Ovary (tissue), 9 donors: ENCODE data around the gene PAFAH2. TPM values are rescaled to one million over a fixed set of nuclear protein-coding genes. Genes with fewer than 3 reads are reported as not detected.

Experiments
- DNase-seq, 5 donors: peaks; one replicate each; pipeline ENCODE4 v3.0.0-alpha.2; 2019 to 2020
- H3K27ac ChIP-seq, 2 donors: fragments of 200-600 bp; one replicate each; pipeline versions ENCODE4 v1.5.1 to v1.8.0; 2019 to 2022
- H3K27me3 ChIP-seq: fragments of 200-600 bp; one replicate; pipeline ENCODE4 v1.8.0; 2022
- H3K36me3 ChIP-seq: fragments of 200-600 bp; sonication (generic); one replicate; pipeline ENCODE4 v1.5.1; 2019
- H3K4me1 ChIP-seq: one replicate; pipeline ENCODE4 v1.8.1; 2013; ENCODE audit warnings: mild to moderate bottlenecking, moderate library complexity; ENCODE audit not compliant: insufficient read depth
- H3K4me3 ChIP-seq: fragments of 200-600 bp; sonication (generic); one replicate; pipeline ENCODE4 v1.5.1; 2017
- H3K9me3 ChIP-seq, 2 donors: fragments of 200-600 bp in 1 of 2; sonication (generic) in 1 of 2; one replicate each; pipeline versions ENCODE4 v1.5.1 to v1.8.1; 2013 to 2019; ENCODE audit warnings: mild to moderate bottlenecking in 1 of 2, moderate library complexity in 1 of 2
- EP300 ChIP-seq: sonication (generic); formaldehyde crosslinking; IDR thresholded peaks from one replicate; pipeline ENCODE4 v1.6.1; 2017; ENCODE audit warnings: antibody characterized with exemption
- POLR2A ChIP-seq: fragments of 450-650 bp; IDR thresholded peaks from one replicate; pipeline ENCODE4 v1.6.1; 2017; ENCODE audit warnings: antibody characterized with exemption, mild to moderate bottlenecking, moderate library complexity
- WGBS, 3 donors: extraction: QIAGEN DNeasy Blood & Tissue Kit in 1 of 3; methylation state at CpG; one replicate each; pipeline versions ENCODE4 v1.1.5 to v1.1.7; 2013 to 2017; 5-methylcytosine and 5-hydroxymethylcytosine counted together
- intact Hi-C, 4 donors: fragments of 100-400 bp; cut with DNase I; formaldehyde crosslinking; loops; one replicate each; pipeline versions ENCODE4 v1.11.0 to v1.15.1; 2022 to 2023
- polyA plus RNA-seq, 2 donors: library from polyadenylated mRNA; stranded (reverse); fragments of 200-250 nt in 1 of 2; fragments of 350-450 nt in 1 of 2; fragmentation: Illumina TruSeq in 1 of 2; extraction: RNeasy Lipid Tissue Mini Kit (QIAGEN cat#74804) in 1 of 2; gene quantifications; one replicate each; pipeline ENCODE4 v1.2.3, GENCODE V29; 2013 to 2014
- total RNA-seq, 7 donors: library from RNA; depleted of rRNA in 2 of 7; stranded (reverse); fragments of >200 nt in 2 of 7; fragmentation: NEBNext Ultra II Directional in 3 of 7; extraction: Animal tissue kit (Norgen Biotek cat#: 25700) in 3 of 7; gene quantifications; one replicate each; pipeline versions ENCODE4 v1.1.0 to v1.2.4, GENCODE V29; 2016 to 2023
- TF ChIP-seq, protein P1 (sequence below), 3 donors: fragments of 450-650 bp in 2 of 3; fragments of 200-600 bp in 1 of 3; IDR thresholded peaks; one replicate each; pipeline versions ENCODE4 v1.5.1 to v1.8.0; 2016 to 2022; ENCODE audit warnings: antibody characterized with exemption in 3 of 3, mild to moderate bottlenecking in 1 of 3
- donor health status: DM: no; HTN: no; CAD: no; lungs with moderate emphysema.
- donor health status: DM: no; HTN: no; CAD: no.
- donor health status: Bipolar disorder and iron deficiency.
- donor health status: DM: yes; HTN: yes; CAD: no.
- donor health status: DM: no; HTN: no; CAD: no.
- donor health status: DM: yes; HTN: yes; CAD: no.

The PAFAH2 gene
- total and polyA plus RNA-seq, 9 donors, result 3.4 to 12.1 (median 6.1) TPM

DNA sequence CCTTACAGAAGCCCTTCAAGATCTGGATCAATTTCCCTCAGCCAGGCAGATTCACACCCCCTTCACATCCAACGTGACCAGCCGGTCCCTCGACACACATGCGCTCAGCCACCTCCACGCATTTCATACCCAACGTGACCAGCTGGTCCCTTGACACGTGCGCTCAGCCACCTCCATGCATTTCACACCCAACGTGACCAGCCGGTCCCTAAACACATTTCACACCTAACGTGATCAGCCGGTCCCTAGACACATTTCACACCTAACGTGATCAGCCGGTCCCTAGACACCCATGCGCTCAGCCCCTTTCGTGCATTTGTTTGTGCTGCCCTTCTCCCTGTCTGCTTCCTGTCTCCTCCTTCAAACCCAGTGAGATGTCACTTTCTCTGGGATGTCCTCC lies 8.8 kb upstream of the PAFAH2 start:
- no peaks in the 10 kb centered on the region for H3K9me3 ChIP-seq
- no peak overlapping the region for H3K4me3 ChIP-seq
- intact Hi-C loops, result loop anchor here in 1 of 4 donors (10.0 kb wide), 1 partner anchor 182 kb away; no protein-coding TSS in a partner anchor
- H3K4me1 ChIP-seq, result no peaks in the 10 kb centered on the region
- H3K27ac ChIP-seq, result no peak overlapping the region
- DNase-seq, result no peak
- TF ChIP-seq POLR2A (no peak), EP300 (no peak)
- TF ChIP-seq, protein P1, sequence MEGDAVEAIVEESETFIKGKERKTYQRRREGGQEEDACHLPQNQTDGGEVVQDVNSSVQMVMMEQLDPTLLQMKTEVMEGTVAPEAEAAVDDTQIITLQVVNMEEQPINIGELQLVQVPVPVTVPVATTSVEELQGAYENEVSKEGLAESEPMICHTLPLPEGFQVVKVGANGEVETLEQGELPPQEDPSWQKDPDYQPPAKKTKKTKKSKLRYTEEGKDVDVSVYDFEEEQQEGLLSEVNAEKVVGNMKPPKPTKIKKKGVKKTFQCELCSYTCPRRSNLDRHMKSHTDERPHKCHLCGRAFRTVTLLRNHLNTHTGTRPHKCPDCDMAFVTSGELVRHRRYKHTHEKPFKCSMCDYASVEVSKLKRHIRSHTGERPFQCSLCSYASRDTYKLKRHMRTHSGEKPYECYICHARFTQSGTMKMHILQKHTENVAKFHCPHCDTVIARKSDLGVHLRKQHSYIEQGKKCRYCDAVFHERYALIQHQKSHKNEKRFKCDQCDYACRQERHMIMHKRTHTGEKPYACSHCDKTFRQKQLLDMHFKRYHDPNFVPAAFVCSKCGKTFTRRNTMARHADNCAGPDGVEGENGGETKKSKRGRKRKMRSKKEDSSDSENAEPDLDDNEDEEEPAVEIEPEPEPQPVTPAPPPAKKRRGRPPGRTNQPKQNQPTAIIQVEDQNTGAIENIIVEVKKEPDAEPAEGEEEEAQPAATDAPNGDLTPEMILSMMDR (IDR thresholded peaks at IDR 0.05), result no peak
- H3K36me3 ChIP-seq, result no peaks in the 10 kb centered on the region
- WGBS, 3 donors, result 91 to 93% (median 92%) methylated on average over 16 of the region's 16 CpGs
- no peaks in the 10 kb centered on the region for H3K27me3 ChIP-seq

GRCh38 chr1:26005434-26006105 lies 7.7 kb upstream of the PAFAH2 start:
- no peak for DNase-seq
- Histone ChIP-seq H3K27ac (no peak overlapping the region), H3K27me3 (no peaks in the 10 kb centered on the region), H3K4me1 (no peaks in the 10 kb centered on the region), H3K36me3 (no peaks in the 10 kb centered on the region), H3K4me3 (no peak overlapping the region), H3K9me3 (no peaks in the 10 kb centered on the region)
- TF ChIP-seq EP300 (no peak), POLR2A (no peak)
- TF ChIP-seq, protein P1 (IDR thresholded peaks at IDR 0.05), result no peak
- intact Hi-C loops, result loop anchor here in 1 of 4 donors (10.0 kb wide), 1 partner anchor 181 kb away; no protein-coding TSS in a partner anchor
- WGBS, 3 donors, result 63 to 73% (median 65%) methylated on average over 4 of the region's 4 CpGs

- intact Hi-C loops, result loop anchor here in 1 of 4 donors (10.0 kb wide), 1 partner anchor 179 kb away; no protein-coding TSS in a partner anchor
- H3K27ac ChIP-seq, result no peak overlapping the region
- no peak for DNase-seq
- no peak overlapping the region for H3K4me3 ChIP-seq
- TF ChIP-seq POLR2A (no peak), EP300 (no peak)
- TF ChIP-seq, protein P1 (IDR thresholded peaks at IDR 0.05), result no peak
- H3K9me3 ChIP-seq, result no peaks in the 10 kb centered on the region
- 69 to 78% (median 75%) methylated on average over 2 of the region's 2 CpGs for WGBS, 3 donors
- H3K36me3 ChIP-seq, result no peaks in the 10 kb centered on the region
- no peaks in the 10 kb centered on the region for H3K4me1 ChIP-seq
- no peaks in the 10 kb centered on the region for H3K27me3 ChIP-seq
Observed at GRCh38 chr1:26003756-26004155, 5.9 kb upstream of the PAFAH2 start.

DNA sequence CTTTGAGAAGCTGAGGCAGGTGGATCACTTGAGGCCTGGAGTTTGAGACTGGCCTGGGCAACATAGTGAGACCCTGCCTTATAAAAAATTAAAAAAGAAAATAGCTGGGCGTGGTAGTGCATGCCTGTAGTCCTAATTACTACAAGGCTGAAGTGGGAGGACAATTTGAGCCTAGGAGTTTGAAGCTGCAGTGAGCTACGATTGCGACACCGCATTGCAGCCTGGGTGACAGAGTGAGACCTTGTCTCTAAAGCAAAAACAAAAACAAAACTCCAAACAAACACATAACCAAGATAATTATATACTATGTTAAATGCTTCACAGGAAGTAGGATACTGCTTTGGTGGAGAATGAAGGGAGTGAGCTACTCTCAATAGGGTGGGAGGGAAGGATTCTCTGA lies 5.4 kb upstream of the PAFAH2 start:
- Histone ChIP-seq H3K4me3 (no peak overlapping the region), H3K27ac (no peak overlapping the region), H3K27me3 (no peaks in the 10 kb centered on the region), H3K36me3 (no peaks in the 10 kb centered on the region), H3K4me1 (peaks cover 2% of the 10 kb centered on the region), H3K9me3 (no peaks in the 10 kb centered on the region)
- intact Hi-C loops, result loop anchor here in 1 of 4 donors (10.0 kb wide), 1 partner anchor 178 kb away; no protein-coding TSS in a partner anchor
- TF ChIP-seq POLR2A, result no peak
- no peak for TF ChIP-seq EP300
- TF ChIP-seq, protein P1 (IDR thresholded peaks at IDR 0.05), result no peak
- no peak for DNase-seq
- 74 to 79% (median 79%) methylated on average over 4 of the region's 4 CpGs for WGBS, 3 donors
